Endodermal cell (in vitro differentiated cells): ENCODE data around the gene TMEFF1. TPM values are rescaled to one million over a fixed set of nuclear protein-coding genes. Genes with fewer than 3 reads are reported as not detected.

ENCODE experiments used
- DNase-seq: peaks from one replicate; pipeline ENCODE4 v3.0.0-alpha.2; 2017
- H3K27ac ChIP-seq: 2 replicates; pipeline ENCODE4 v1.5.1; 2013; ENCODE audit warnings: mild to moderate bottlenecking, low read depth, low read length, moderate library complexity
- H3K27me3 ChIP-seq: 2 replicates; pipeline ENCODE4 v1.6.1; 2013; ENCODE audit warnings: mild to moderate bottlenecking, low read length, moderate library complexity; ENCODE audit not compliant: insufficient read depth, control insufficient read depth, poor library complexity, severe bottlenecking
- H3K36me3 ChIP-seq: 2 replicates; pipeline ENCODE4 v1.7.0; 2013; ENCODE audit warnings: mild to moderate bottlenecking, low read length, moderate library complexity; ENCODE audit not compliant: control insufficient read depth, insufficient read depth
- H3K4me1 ChIP-seq: one replicate; pipeline ENCODE4 v1.7.0; 2013; ENCODE audit warnings: low read length; ENCODE audit not compliant: control insufficient read depth, insufficient read depth
- H3K4me3 ChIP-seq: 2 replicates; pipeline ENCODE4 v1.5.1; 2013; ENCODE audit warnings: mild to moderate bottlenecking, low read length, moderate library complexity
- H3K9ac ChIP-seq: 2 replicates; pipeline ENCODE4 v1.6.1; 2013; ENCODE audit warnings: mild to moderate bottlenecking, low read length, moderate library complexity; ENCODE audit not compliant: poor library complexity, severe bottlenecking; ENCODE audit errors: extremely low read depth
- H3K9me3 ChIP-seq: 2 replicates; pipeline ENCODE4 v1.6.1; 2013; ENCODE audit warnings: mild to moderate bottlenecking, low read length, moderate library complexity; ENCODE audit not compliant: control insufficient read depth
- H3K27ac Mint-ChIP-seq: 2 replicates; pipeline ENCODE4 v1.8.0; 2020; ENCODE audit warnings: mixed read lengths
- H3K27me3 Mint-ChIP-seq: 2 replicates; pipeline ENCODE4 v1.8.0; 2021; ENCODE audit warnings: mild to moderate bottlenecking, mixed read lengths; ENCODE audit not compliant: insufficient read depth
- H3K36me3 Mint-ChIP-seq: 2 replicates; pipeline ENCODE4 v1.8.0; 2020; ENCODE audit warnings: low read depth, mixed read lengths
- H3K4me1 Mint-ChIP-seq: 2 replicates; pipeline ENCODE4 v1.8.0; 2020; ENCODE audit warnings: mixed read lengths
- H3K4me3 Mint-ChIP-seq: 2 replicates; pipeline ENCODE4 v1.8.0; 2020; ENCODE audit warnings: mild to moderate bottlenecking, moderate library complexity, mixed read lengths
- H3K9me3 Mint-ChIP-seq: 2 replicates; pipeline ENCODE4 v1.8.0; 2020; ENCODE audit warnings: mild to moderate bottlenecking, mixed read lengths
- CTCF ChIP-seq: fragments of 200-600 bp; sonication (generic); conservative IDR thresholded peaks from 2 replicates; pipeline ENCODE4 v1.5.0; 2021; ENCODE audit warnings: antibody characterized with exemption, mild to moderate bottlenecking
- WGBS, 2 experiments: methylation state at CpG; one replicate each; pipeline versions ENCODE4 v1.1.5 to v1.1.7; 2013; ENCODE audit warnings: missing lambda C conversion rate in 2 of 2, mixed read lengths in 1 of 2; ENCODE audit not compliant: insufficient coverage in 1 of 2, insufficient read length in 1 of 2; 5-methylcytosine and 5-hydroxymethylcytosine counted together
- total RNA-seq, 2 donors: library from RNA; stranded (reverse); fragmentation: NEBNext Ultra II Directional in 1 of 2; extraction: Animal tissue kit (Norgen Biotek cat#: 25700) in 1 of 2; gene quantifications; 2 replicates in 1 of 2; 3 replicates in 1 of 2; pipeline ENCODE4 v1.2.1, GENCODE V29; 2021

Gene TMEFF1
- total RNA-seq, 2 donors from 2014 or later, result 67.5 to 111 TPM

- no peaks in the 10 kb centered on the region for H3K9me3 Mint-ChIP-seq
- H3K27ac ChIP-seq, result no peak overlapping the region
- WGBS, 2 experiments, result 1 to 5% methylated on average over 22 to 41 of the region's 41 CpGs
- H3K4me3 ChIP-seq, result peak overlapping the region; percentile 74
- peak overlapping the region; percentile 32 for H3K27ac Mint-ChIP-seq
- H3K4me3 Mint-ChIP-seq, result peak overlapping the region; percentile 47
- DNase-seq, result peak; percentile 99
- no peak overlapping the region for H3K9ac ChIP-seq
- peaks cover 27% of the 10 kb centered on the region for H3K4me1 Mint-ChIP-seq
- H3K9me3 ChIP-seq, result no peaks in the 10 kb centered on the region
- H3K27me3 ChIP-seq, result no peaks in the 10 kb centered on the region
- H3K36me3 Mint-ChIP-seq, result no peaks in the 10 kb centered on the region
- no peaks in the 10 kb centered on the region for H3K4me1 ChIP-seq
- TF ChIP-seq CTCF, result no peak
- H3K27me3 Mint-ChIP-seq, result peaks cover 3% of the 10 kb centered on the region
- H3K36me3 ChIP-seq, result no peaks in the 10 kb centered on the region
Observed at GRCh38 chr9:100598641-100599145, 125.7 kb downstream of the TMEFF1 start.

- no peak for TF ChIP-seq CTCF
- DNase-seq, result peak; percentile 52
- H3K9me3 ChIP-seq, result no peaks in the 10 kb centered on the region
- H3K36me3 ChIP-seq, result no peaks in the 10 kb centered on the region
- no peaks in the 10 kb centered on the region for H3K27me3 ChIP-seq
- H3K4me3 ChIP-seq, result no peak overlapping the region
- peaks cover 3% of the 10 kb centered on the region for H3K27me3 Mint-ChIP-seq
- no peaks in the 10 kb centered on the region for H3K36me3 Mint-ChIP-seq
- no peak overlapping the region for H3K9ac ChIP-seq
- no peak overlapping the region for H3K27ac ChIP-seq
- H3K4me1 Mint-ChIP-seq, result peaks cover 23% of the 10 kb centered on the region
- no peaks in the 10 kb centered on the region for H3K4me1 ChIP-seq
- H3K9me3 Mint-ChIP-seq, result no peaks in the 10 kb centered on the region
- no peak overlapping the region for H3K27ac Mint-ChIP-seq
- 89 to 91% methylated on average over 6 to 7 of the region's 7 CpGs for WGBS, 2 experiments
- H3K4me3 Mint-ChIP-seq, result no peak overlapping the region
Observed at GRCh38 chr9:100600521-100601079, 127.7 kb downstream of the TMEFF1 start.

GRCh38 chr9:100601216-100601615 is 128.3 kb downstream of the TMEFF1 start:
- H3K27ac Mint-ChIP-seq, result no peak overlapping the region
- H3K4me3 Mint-ChIP-seq, result no peak overlapping the region
- peaks cover 23% of the 10 kb centered on the region for H3K4me1 Mint-ChIP-seq

More at GRCh38 chr9:100601216-100601615, 128.3 kb downstream of the TMEFF1 start:
- Histone ChIP-seq H3K9me3 (no peaks in the 10 kb centered on the region), H3K9ac (no peak overlapping the region), H3K36me3 (no peaks in the 10 kb centered on the region), H3K4me3 (no peak overlapping the region), H3K27me3 (no peaks in the 10 kb centered on the region), H3K4me1 (no peaks in the 10 kb centered on the region), H3K27ac (no peak overlapping the region)
- DNase-seq, result peak; percentile 89
- Mint-ChIP-seq H3K9me3 (no peaks in the 10 kb centered on the region), H3K27me3 (no peaks in the 10 kb centered on the region), H3K36me3 (no peaks in the 10 kb centered on the region)
- peak; percentile 86 for TF ChIP-seq CTCF
